ENCODE measurements around the gene MTURN. TPM values are rescaled to one million over a fixed set of nuclear protein-coding genes. Genes with fewer than 3 reads are reported as not detected.

Gene MTURN
- total and polyA plus RNA-seq, 8 donors, result 8.7 to 14.9 (median 11.4) TPM

DNA sequence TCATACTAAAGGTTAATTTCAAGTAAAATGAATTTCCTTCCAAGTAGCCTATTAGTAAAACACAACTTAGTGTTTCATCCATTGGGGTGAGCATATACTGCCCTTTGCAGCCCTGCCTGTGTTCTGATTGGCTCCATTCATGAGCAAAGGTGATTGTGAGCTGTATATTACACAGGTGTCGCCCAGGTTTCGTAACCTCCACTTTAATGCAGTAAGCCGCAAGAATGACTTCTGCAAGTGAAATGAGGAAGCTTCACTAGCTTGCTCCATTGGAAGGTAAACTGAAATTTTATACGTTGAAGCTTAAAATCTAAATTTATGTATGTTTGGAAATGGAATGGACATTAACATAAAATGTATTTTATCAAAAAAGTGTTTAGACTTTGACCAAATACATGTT, 24.4 kb downstream of the MTURN start:
- DNase-seq, result no peak
- FAIRE-seq, result no peak
- Histone ChIP-seq H3K9me3 (no peaks in the 10 kb centered on the region), H3K4me1 (peaks cover 0 to 8% (median 0%) of the 10 kb centered on the region in 3 donors), H3K36me3 (no peaks in the 10 kb centered on the region), H3K4me3 (no peak overlapping the region), H3K27ac (peak overlapping the region in 1 of 4 donors; percentile 7), H3K27me3 (no peaks in the 10 kb centered on the region)
- TF ChIP-seq, protein P1, sequence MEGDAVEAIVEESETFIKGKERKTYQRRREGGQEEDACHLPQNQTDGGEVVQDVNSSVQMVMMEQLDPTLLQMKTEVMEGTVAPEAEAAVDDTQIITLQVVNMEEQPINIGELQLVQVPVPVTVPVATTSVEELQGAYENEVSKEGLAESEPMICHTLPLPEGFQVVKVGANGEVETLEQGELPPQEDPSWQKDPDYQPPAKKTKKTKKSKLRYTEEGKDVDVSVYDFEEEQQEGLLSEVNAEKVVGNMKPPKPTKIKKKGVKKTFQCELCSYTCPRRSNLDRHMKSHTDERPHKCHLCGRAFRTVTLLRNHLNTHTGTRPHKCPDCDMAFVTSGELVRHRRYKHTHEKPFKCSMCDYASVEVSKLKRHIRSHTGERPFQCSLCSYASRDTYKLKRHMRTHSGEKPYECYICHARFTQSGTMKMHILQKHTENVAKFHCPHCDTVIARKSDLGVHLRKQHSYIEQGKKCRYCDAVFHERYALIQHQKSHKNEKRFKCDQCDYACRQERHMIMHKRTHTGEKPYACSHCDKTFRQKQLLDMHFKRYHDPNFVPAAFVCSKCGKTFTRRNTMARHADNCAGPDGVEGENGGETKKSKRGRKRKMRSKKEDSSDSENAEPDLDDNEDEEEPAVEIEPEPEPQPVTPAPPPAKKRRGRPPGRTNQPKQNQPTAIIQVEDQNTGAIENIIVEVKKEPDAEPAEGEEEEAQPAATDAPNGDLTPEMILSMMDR (IDR thresholded peaks at IDR 0.05), result no peak
- intact Hi-C loops (cut with DNase I), result no loop called here
- no peak for ATAC-seq
- 87 to 93% methylated on average over 4 of the region's 4 CpGs for WGBS, 2 donors

DNA sequence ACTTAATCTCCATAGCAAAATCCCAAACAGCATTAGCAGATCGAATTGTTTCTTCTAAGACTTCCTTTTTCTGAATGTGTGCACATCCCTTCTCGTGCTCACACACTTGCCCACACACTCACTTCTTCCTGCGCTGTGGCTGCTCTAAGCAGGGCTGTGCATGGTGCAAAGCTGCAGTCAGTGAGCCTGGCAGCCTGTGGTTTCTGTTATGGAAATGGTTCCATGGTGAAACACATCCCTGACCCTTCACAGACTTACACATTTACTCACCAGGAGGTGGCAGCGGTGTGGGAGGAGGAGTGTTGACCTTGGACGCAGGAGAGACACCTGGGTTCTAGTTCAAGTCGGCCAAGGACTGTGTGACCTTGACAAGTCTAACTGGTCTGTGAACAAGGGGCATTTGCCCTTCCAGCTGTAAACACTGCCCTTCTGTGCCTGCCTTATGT, 24.9 kb downstream of the MTURN start:
- ATAC-seq (peak; percentile 52 to 79 (median 64)), FAIRE-seq (no peak), DNase-seq (peak in 1 of 6 donors; percentile 52)
- intact Hi-C loops (cut with DNase I), result loop anchor here in 2 of 3 donors (10.0 kb wide), 3 partner anchors 115 to 405 kb away; no protein-coding TSS in a partner anchor
- H3K27me3 ChIP-seq, result no peaks in the 10 kb centered on the region
- H3K4me1 ChIP-seq, result peaks cover 0 to 10% (median under 1%) of the 10 kb centered on the region in 3 donors
- H3K27ac ChIP-seq, result peak overlapping the region in 1 of 4 donors; percentile 7
- H3K9me3 ChIP-seq, result no peaks in the 10 kb centered on the region
- TF ChIP-seq, protein P1 (IDR thresholded peaks at IDR 0.05), result no peak
- H3K36me3 ChIP-seq, result no peaks in the 10 kb centered on the region
- no peak overlapping the region for H3K4me3 ChIP-seq
- 42 to 43% methylated on average over 6 of the region's 6 CpGs for WGBS, 2 donors

DNA sequence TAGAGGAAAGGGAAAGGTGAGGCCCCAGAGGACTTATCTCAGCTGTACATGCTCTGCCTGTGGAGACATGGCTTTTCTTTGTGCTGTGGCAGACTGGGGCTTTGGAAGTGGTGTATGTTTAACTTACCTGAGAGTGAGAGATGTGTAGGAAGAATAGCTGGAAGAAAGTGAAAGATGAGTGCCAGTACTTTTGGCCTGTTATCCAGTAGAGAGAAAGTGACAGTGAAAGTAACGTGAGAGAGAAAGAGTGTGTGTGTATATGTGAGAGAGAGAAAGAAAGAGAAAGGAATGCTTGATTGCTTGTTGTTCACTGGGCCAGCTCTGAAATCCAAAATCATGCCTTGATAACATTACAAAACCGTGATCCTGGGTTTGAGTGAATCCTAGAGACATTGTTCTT, 25.5 kb downstream of the MTURN start:
- ATAC-seq (peak in 1 of 4 donors; percentile 6), DNase-seq (no peak), FAIRE-seq (no peak)
- no peaks in the 10 kb centered on the region for H3K36me3 ChIP-seq
- H3K27ac ChIP-seq, result no peak overlapping the region
- H3K9me3 ChIP-seq, result no peaks in the 10 kb centered on the region
- no peaks in the 10 kb centered on the region for H3K27me3 ChIP-seq
- peaks cover 0 to 14% (median 7%) of the 10 kb centered on the region in 3 donors for H3K4me1 ChIP-seq
- TF ChIP-seq, protein P1 (IDR thresholded peaks at IDR 0.05), result no peak
- intact Hi-C loops (cut with DNase I), result loop anchor here in 2 of 3 donors (10.0 kb wide), 3 partner anchors 114 to 404 kb away; no protein-coding TSS in a partner anchor
- H3K4me3 ChIP-seq, result no peak overlapping the region
- 87 to 91% methylated on average over 2 of the region's 2 CpGs for WGBS, 2 donors

DNA sequence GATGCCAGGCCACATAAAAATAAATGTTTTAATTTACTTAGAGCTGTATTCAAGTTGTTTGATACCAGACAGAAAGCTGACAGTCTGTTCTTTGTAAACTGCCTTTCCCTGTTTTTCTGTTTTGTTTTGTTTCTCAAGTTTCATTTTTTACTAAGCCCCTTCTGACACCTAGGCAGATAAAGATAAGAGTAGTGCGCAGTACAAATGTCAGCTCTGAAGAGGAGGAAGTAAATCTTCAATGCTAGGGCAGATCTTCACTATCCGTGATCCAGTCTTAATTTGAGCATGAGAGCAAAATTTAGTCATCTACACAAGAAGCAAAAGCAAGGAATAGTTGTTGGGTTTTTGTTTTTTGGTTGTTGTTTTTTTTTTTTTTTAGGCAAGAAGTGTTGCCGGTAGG, 27.3 kb downstream of the MTURN start:
- no peak for ATAC-seq
- H3K36me3 ChIP-seq, result no peaks in the 10 kb centered on the region
- H3K4me3 ChIP-seq, result no peak overlapping the region
- no peaks in the 10 kb centered on the region for H3K9me3 ChIP-seq
- H3K27me3 ChIP-seq, result no peaks in the 10 kb centered on the region
- no peak for DNase-seq
- WGBS, 2 donors, result 77 to 81% methylated on average over 3 of the region's 3 CpGs
- peaks cover 6 to 21% (median 10%) of the 10 kb centered on the region in 3 donors for H3K4me1 ChIP-seq
- intact Hi-C loops (cut with DNase I), result loop anchor here in 2 of 3 donors (10.0 kb wide), 3 partner anchors 113 to 403 kb away; no protein-coding TSS in a partner anchor
- no peak for FAIRE-seq
- H3K27ac ChIP-seq, result no peak overlapping the region
- TF ChIP-seq, protein P1 (IDR thresholded peaks at IDR 0.05), result no peak

DNA sequence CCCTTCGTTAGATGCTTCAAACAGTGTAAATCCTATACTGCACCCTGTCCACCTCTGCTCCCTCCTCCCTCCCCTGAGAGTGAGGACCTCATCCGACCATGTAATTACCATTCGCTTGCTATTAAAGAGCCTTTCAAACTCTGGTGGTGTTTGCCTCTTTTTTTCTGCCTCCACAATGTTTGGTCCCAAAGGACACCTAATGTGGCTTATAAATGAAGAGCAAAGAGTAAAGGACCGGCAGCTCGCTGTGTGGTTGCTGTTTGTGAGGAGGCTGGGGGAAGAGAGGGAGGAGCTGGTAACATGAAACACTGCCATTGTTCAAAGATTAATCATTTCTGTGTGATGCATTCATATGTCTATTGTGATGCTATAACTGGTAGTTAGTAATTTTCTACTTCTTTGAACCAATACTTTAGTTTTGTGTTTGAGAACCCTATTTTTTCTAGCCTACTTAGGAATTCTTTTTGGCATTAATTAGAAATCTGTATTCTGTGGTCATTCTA, 27.9 kb downstream of the MTURN start:
- intact Hi-C loops (cut with DNase I), result loop anchor here in 2 of 3 donors (10.0 kb wide), 3 partner anchors 112 to 402 kb away; no protein-coding TSS in a partner anchor
- H3K27ac ChIP-seq, result no peak overlapping the region
- no peaks in the 10 kb centered on the region for H3K36me3 ChIP-seq
- TF ChIP-seq, protein P1 (IDR thresholded peaks at IDR 0.05), result no peak
- H3K4me1 ChIP-seq, result peaks cover 6 to 21% (median 10%) of the 10 kb centered on the region in 3 donors
- WGBS, 2 donors, result 74 to 79% methylated on average over 5 of the region's 5 CpGs
- H3K4me3 ChIP-seq, result no peak overlapping the region
- H3K9me3 ChIP-seq, result no peaks in the 10 kb centered on the region
- ATAC-seq (no peak), FAIRE-seq (no peak), DNase-seq (no peak)
- no peaks in the 10 kb centered on the region for H3K27me3 ChIP-seq
